Heart left ventricle (tissue), 16 donors: ENCODE measurements around the gene ERBIN. TPM values are rescaled to one million over a fixed set of nuclear protein-coding genes. Genes with fewer than 3 reads are reported as not detected.

Source experiments
- ATAC-seq, 4 donors: fragments of 200-7000 bp; cut with Tn5 transposase; one replicate each; pipeline ENCODE4 v1.9.1; 2020 to 2022; ENCODE audit warnings: moderate library complexity in 4 of 4, mild to moderate bottlenecking in 3 of 4, moderate number of reproducible peaks in 1 of 4
- DNase-seq, 5 donors: peaks; one replicate each; pipeline ENCODE4 v3.0.0-alpha.2; 2020
- H3K27ac ChIP-seq, 12 donors: fragments of 200-600 bp; sonication (generic) in 4 of 12; one replicate each; pipeline versions ENCODE4 v1.5.0 to v1.8.0; 2016 to 2022; ENCODE audit warnings: mild to moderate bottlenecking in 2 of 12
- H3K27me3 ChIP-seq, 9 donors: fragments of 200-600 bp; sonication (generic) in 2 of 9; one replicate each; pipeline versions ENCODE4 v1.5.1 to v1.8.0; 2016 to 2022; ENCODE audit warnings: mild to moderate bottlenecking in 3 of 9
- H3K36me3 ChIP-seq, 9 donors: fragments of 200-600 bp; sonication (generic) in 2 of 9; one replicate each; pipeline versions ENCODE4 v1.5.0 to v1.8.0; 2018 to 2022; ENCODE audit warnings: mild to moderate bottlenecking in 2 of 9
- H3K4me1 ChIP-seq, 12 donors: fragments of 200-600 bp; sonication (generic) in 4 of 12; one replicate each; pipeline versions ENCODE4 v1.5.0 to v1.8.0; 2016 to 2022; ENCODE audit warnings: mild to moderate bottlenecking in 3 of 12
- H3K4me3 ChIP-seq, 12 donors: fragments of 200-600 bp; sonication (generic) in 4 of 12; one replicate each; pipeline versions ENCODE4 v1.5.0 to v1.8.0; 2017 to 2022; ENCODE audit warnings: mild to moderate bottlenecking in 9 of 12, moderate library complexity in 4 of 12
- H3K9me3 ChIP-seq, 12 donors: fragments of 200-600 bp; sonication (generic) in 4 of 12; one replicate each; pipeline versions ENCODE4 v1.5.0 to v1.8.0; 2016 to 2022; ENCODE audit warnings: mild to moderate bottlenecking in 1 of 12
- CTCF ChIP-seq, 12 donors: fragments of 200-600 bp; sonication (generic) in 4 of 12; IDR thresholded peaks; one replicate each; pipeline versions ENCODE4 v1.5.0 to v1.8.0; 2018 to 2022; ENCODE audit warnings: antibody characterized with exemption in 12 of 12, mild to moderate bottlenecking in 5 of 12
- POLR2A ChIP-seq, 2 donors: fragments of 450-650 bp; IDR thresholded peaks; one replicate each; pipeline ENCODE4 v1.6.1; 2017; ENCODE audit warnings: antibody characterized with exemption in 2 of 2, mild to moderate bottlenecking in 2 of 2, moderate library complexity in 2 of 2
- WGBS, 4 donors: extraction: QIAGEN DNeasy Blood & Tissue Kit in 2 of 4; methylation state at CpG; one replicate each; pipeline versions ENCODE4 v1.1.5 to v1.1.7; 2013 to 2018; 5-methylcytosine and 5-hydroxymethylcytosine counted together
- intact Hi-C, 10 donors: fragments of 100-400 bp; cut with DNase I; formaldehyde crosslinking; loops; one replicate each; pipeline versions ENCODE4 v1.11.1 to v1.14.2; 2022
- polyA plus RNA-seq, 2 donors: library from polyadenylated mRNA; stranded (reverse); fragments of 200-250 nt; gene quantifications; one replicate each; pipeline ENCODE4 v1.2.3, GENCODE V29; 2013
- total RNA-seq, 9 donors: library from RNA; depleted of rRNA in 2 of 9; stranded (reverse); fragments of >200 nt in 2 of 9; fragmentation: NEBNext Ultra II Directional in 3 of 9; extraction: Animal tissue kit (Norgen Biotek cat#: 25700) in 3 of 9; gene quantifications; one replicate each; pipeline versions ENCODE4 v1.1.0 to v1.2.4, GENCODE V29; 2016 to 2023
- donor health status: ischemic (EF 13 %, LVEDD 7.1; RV severe dilation, severe dysfunction).
- donor health status: healthy with polysubstance abuse.
- donor health status: DM: no; HTN: yes; CAD: no.
- donor health status: DM: no; HTN: no; CAD: no.
- donor health status: ischemic (EF 25% LVEDD 6.9; RV normal size, moderate dysfunction).
- donor health status: ischemic (EF 25% LVEDD 5.7; RV mildly dilated, moderate dysfunction).
- donor health status: healthy.
- donor health status: DM: yes; HTN: yes; CAD: no.
- donor health status: ischemic (EF 35%, LVEDD 5.7; RV mildly dilated, moderate dysfunction).
- donor health status: nonischemic (EF 11% LVEDD 7.7; RV severe dilation, severe dysfunction).
- donor health status: DM: yes; HTN: yes; CAD: no.
- donor health status: PGD.
- donor health status: ischemic (EF 29% LVEDD 5.4; RV normal size, mild dysfunction).
- donor health status: nonischemic (EF 23%, LVEDD 6.1; RV moderate dilation, normal function).

Gene ERBIN
- total and polyA plus RNA-seq, 11 donors: 6.7 to 59.1 (median 37.5) TPM

- Histone ChIP-seq H3K27me3 (no peaks in the 10 kb centered on the region), H3K27ac (no peak overlapping the region), H3K36me3 (peaks cover 0 to 42% (median 14%) of the 10 kb centered on the region in 9 donors), H3K4me3 (no peak overlapping the region), H3K9me3 (no peaks in the 10 kb centered on the region), H3K4me1 (peaks cover 0 to 5% (median 0%) of the 10 kb centered on the region in 12 donors)
- TF ChIP-seq POLR2A (IDR thresholded peaks at IDR 0.05) (no peak), CTCF (IDR thresholded peaks at IDR 0.05) (no peak)
- 82 to 91% (median 85%) methylated on average over 2 of the region's 2 CpGs for whole genome bisulfite sequencing, 4 donors
- intact Hi-C loops: no loop called here
- no peak for ATAC-seq
- no peak for DNase-seq
Measured at GRCh38 chr5:66066826-66067225, 140.5 kb downstream of the ERBIN start.

GRCh38 chr5:66072031-66072430 lies 145.7 kb downstream of the ERBIN start:
- Histone ChIP-seq H3K4me1 (no peaks in the 10 kb centered on the region), H3K27me3 (no peaks in the 10 kb centered on the region), H3K27ac (no peak overlapping the region), H3K36me3 (peaks cover 0 to 64% (median 29%) of the 10 kb centered on the region in 9 donors), H3K4me3 (no peak overlapping the region), H3K9me3 (no peaks in the 10 kb centered on the region)
- WGBS, 4 donors: 90 to 98% (median 93%) methylated on average over 1 of the region's 1 CpG
- intact Hi-C loops: no loop called here
- TF ChIP-seq POLR2A (IDR thresholded peaks at IDR 0.05) (no peak), CTCF (IDR thresholded peaks at IDR 0.05) (no peak)
- ATAC-seq (no peak), DNase-seq (no peak)

GRCh38 chr5:66074901-66075300 lies 148.5 kb downstream of the ERBIN start:
- DNase-seq: no peak
- Histone ChIP-seq H3K27me3 (no peaks in the 10 kb centered on the region), H3K4me1 (no peaks in the 10 kb centered on the region), H3K27ac (no peak overlapping the region), H3K4me3 (no peak overlapping the region), H3K9me3 (no peaks in the 10 kb centered on the region), H3K36me3 (peaks cover 0 to 78% (median 41%) of the 10 kb centered on the region in 9 donors)
- intact Hi-C loops: no loop called here
- no peak for ATAC-seq
- no peak for TF ChIP-seq POLR2A (IDR thresholded peaks at IDR 0.05)
- no peak for TF ChIP-seq CTCF (IDR thresholded peaks at IDR 0.05)

GRCh38 chr5:66080664-66081063 lies 154.3 kb downstream of the ERBIN start:
- no peaks in the 10 kb centered on the region for H3K9me3 ChIP-seq
- DNase-seq (no peak), ATAC-seq (no peak)
- H3K27ac ChIP-seq: no peak overlapping the region
- WGBS, 4 donors: 98% methylated on average over 2 of the region's 2 CpGs
- H3K27me3 ChIP-seq: no peaks in the 10 kb centered on the region
- no peaks in the 10 kb centered on the region for H3K4me1 ChIP-seq
- intact Hi-C loops: no loop called here
- H3K4me3 ChIP-seq: no peak overlapping the region
- peaks cover 0 to 58% (median 44%) of the 10 kb centered on the region in 9 donors for H3K36me3 ChIP-seq
- TF ChIP-seq CTCF (IDR thresholded peaks at IDR 0.05): no peak
- TF ChIP-seq POLR2A (IDR thresholded peaks at IDR 0.05): no peak
